Omental fat pad (tissue), 4 donors: ENCODE measurements around the gene ACTN3. TPM values are rescaled to one million over a fixed set of nuclear protein-coding genes. Genes with fewer than 3 reads are reported as not detected.

Experiments used
- ATAC-seq: fragments of 150-250 bp; one replicate; pipeline ENCODE4 v1.9.1; 2016; ENCODE audit warnings: mild to moderate bottlenecking, moderate library complexity; ENCODE audit not compliant: low FRiP score
- DNase-seq: peaks from one replicate; pipeline ENCODE4 v3.0.0-alpha.2; 2019; ENCODE audit warnings: low spot score
- CTCF ChIP-seq, 3 donors: fragments of 450-650 bp; IDR thresholded peaks; one replicate each; pipeline ENCODE4 v1.5.1; 2016 to 2017; ENCODE audit warnings: antibody characterized with exemption in 3 of 3, mild to moderate bottlenecking in 3 of 3, moderate library complexity in 2 of 3
- total RNA-seq, 4 donors: library from RNA; depleted of rRNA; stranded (reverse); fragments of >200 nt; gene quantifications; one replicate each; pipeline ENCODE4 v1.1.0, GENCODE V29; 2016

The ACTN3 gene
- not detected for total RNA-seq

GRCh38 chr11:66546368-66546965 lies at the start of gene ACTN3:
Gene ACTN3, plus strand, starts transcription at chr11:66546903. Its CDS starts 35 bp downstream, at chr11:66546938.
- ATAC-seq (no peak), DNase-seq (no peak)
- TF ChIP-seq CTCF (IDR thresholded peaks at IDR 0.05), result no peak

- no peak for DNase-seq
- ATAC-seq, result no peak
These were observed 49.5 kb upstream of the ACTN3 start for GRCh38 chr11:66497206-66497605.

GRCh38 chr11:66498506-66498905 lies 48.2 kb upstream of the ACTN3 start:
- TF ChIP-seq CTCF (IDR thresholded peaks at IDR 0.05), result no peak
- ATAC-seq (no peak), DNase-seq (no peak)

More at GRCh38 chr11:66497206-66497605, 49.5 kb upstream of the ACTN3 start:
- no peak for TF ChIP-seq CTCF (IDR thresholded peaks at IDR 0.05)

- ATAC-seq (no peak), DNase-seq (no peak)
- TF ChIP-seq CTCF (IDR thresholded peaks at IDR 0.05), result no peak
These were observed 41.4 kb upstream of the ACTN3 start for GRCh38 chr11:66505276-66505816.

- no peak for DNase-seq
- TF ChIP-seq CTCF (IDR thresholded peaks at IDR 0.05), result no peak
- ATAC-seq, result no peak
These were observed 37.6 kb upstream of the ACTN3 start for GRCh38 chr11:66509131-66509561.

GRCh38 chr11:66510271-66510989 lies 36.3 kb upstream of the ACTN3 start, which contains the start of gene BBS1:
Gene BBS1, plus strand, starts transcription at chr11:66510635. Its CDS starts 25 bp downstream, at chr11:66510660.
- TF ChIP-seq CTCF (IDR thresholded peaks at IDR 0.05), result no peak
- ATAC-seq (peak; percentile 88), DNase-seq (peak; percentile 47)
